Stomach (tissue), 4 donors: ENCODE measurements around the gene KRABD2.

Source experiments
- CTCF ChIP-seq, 7 experiments: fragments of 450-650 bp in 4 of 7; fragments of 200-600 bp in 3 of 7; sonication (generic) in 3 of 7; IDR thresholded peaks; one replicate each; pipeline ENCODE4 v1.5.1; 2016 to 2019; ENCODE audit warnings: antibody characterized with exemption in 7 of 7, control low read depth in 2 of 7, mild to moderate bottlenecking in 1 of 7
- EP300 ChIP-seq: sonication (generic); formaldehyde crosslinking; IDR thresholded peaks from one replicate; pipeline ENCODE4 v1.6.1; 2017; ENCODE audit warnings: antibody characterized with exemption
- POLR2AphosphoS5 ChIP-seq, 3 donors: sonication (generic); formaldehyde crosslinking; IDR thresholded peaks; one replicate each; pipeline ENCODE4 v1.6.1; 2016; ENCODE audit warnings: antibody characterized with exemption in 3 of 3

GRCh38 chr17:8332128-8332527 lies 44.4 kb downstream of the KRABD2 start:
- TF ChIP-seq CTCF (IDR thresholded peaks at IDR 0.05) (no peak), POLR2AphosphoS5 (IDR thresholded peaks at IDR 0.05) (no peak), EP300 (no peak)
